NCI-H2107 treated with DMSO at 0.1 percent for 48 hours (cell line): Measurements from ENCODE around the gene UEVLD.

Source experiments
- DNase-seq: peaks from one replicate; lab custom pipeline; 2025; ENCODE audit not compliant: unreplicated experiment; lab: John Stamatoyannopoulos, UW

The UEVLD gene

GRCh38 chr11:18590571-18590970 lies 2.0 kb upstream of the UEVLD start:
- no peak for DNase-seq

DNA sequence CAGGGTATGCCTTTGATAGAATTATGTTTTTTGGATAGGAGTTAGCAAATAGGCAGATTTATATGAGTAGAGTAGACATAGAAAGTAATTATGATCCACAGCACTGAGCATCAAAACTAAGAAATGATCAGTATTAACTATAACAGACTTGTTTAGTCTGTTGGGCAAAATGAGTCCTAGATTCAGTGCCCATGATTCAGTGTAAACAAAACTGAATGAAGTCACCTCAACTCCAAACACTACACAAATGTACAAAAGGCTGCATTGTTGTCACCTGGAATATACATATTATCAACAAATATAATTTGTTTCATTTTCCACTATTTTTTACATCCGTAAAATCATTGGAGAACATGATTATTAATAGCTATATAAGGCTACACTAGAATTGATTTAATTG lies 6.7 kb downstream of the UEVLD start:
- no peak for DNase-seq

- no peak for DNase-seq
Observed at GRCh38 chr11:18580113-18580766, 8.3 kb downstream of the UEVLD start.

- no peak for DNase-seq
Observed at GRCh38 chr11:18578975-18579598, 9.4 kb downstream of the UEVLD start.

DNA sequence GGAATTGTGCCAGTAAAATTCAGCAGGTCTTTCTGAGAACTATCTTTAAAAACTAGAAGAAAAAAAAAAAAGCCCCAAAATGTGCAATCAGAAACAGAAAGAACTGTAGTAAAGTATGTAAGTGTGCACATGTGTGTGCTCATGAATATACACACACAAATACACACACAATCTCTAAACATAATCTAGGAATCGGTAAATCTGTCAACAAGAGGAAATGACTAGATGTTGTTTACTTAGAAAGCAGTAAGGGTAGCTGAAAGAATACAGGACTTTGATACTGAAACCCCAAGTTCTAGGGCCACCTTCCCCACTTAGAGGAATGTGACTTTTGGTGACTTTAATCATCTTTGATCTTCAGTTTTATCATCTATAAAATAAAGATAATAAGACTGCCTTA lies 13.2 kb downstream of the UEVLD start:
- no peak for DNase-seq

DNA sequence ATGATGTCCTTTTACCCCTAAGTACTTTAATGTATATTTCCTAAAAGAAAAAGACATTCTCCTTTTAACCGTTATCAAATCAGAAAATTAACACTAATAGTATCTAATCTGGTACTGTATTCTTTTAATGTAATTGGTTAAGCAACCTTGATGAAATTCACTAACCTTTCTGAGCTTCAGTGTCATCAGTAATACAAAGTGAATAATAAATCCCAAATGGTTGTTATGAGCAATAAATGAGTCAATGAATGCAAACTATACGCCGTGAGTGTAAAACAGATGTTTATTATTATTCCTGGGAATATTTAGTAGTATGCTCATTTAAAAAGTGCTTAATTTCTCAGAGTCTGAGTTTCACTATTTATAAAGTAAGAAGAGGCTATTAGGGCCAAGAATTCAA lies 21.5 kb downstream of the UEVLD start:
- no peak for DNase-seq

- DNase-seq = no peak
Observed at GRCh38 chr11:18566406-18566805, 22.1 kb downstream of the UEVLD start.

DNA sequence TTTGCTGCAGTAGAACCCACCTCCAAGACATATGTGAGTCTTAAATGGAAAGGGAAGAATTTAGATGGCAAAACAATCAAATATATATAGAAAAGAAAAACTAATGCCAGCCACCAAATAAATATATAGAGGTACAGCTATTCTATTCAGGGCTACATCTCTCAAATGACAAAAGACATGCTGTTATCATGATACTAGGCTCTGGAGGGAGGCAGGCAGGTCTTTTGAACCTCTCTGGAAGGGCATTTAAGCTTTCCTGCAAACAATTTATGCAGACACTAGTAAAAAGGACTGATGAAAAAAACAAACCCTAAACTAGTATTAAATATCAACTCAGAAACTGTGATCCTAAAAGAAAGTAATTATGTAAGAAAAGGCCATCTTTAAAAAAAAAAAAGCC lies 24.4 kb downstream of the UEVLD start:
- no peak for DNase-seq

DNA sequence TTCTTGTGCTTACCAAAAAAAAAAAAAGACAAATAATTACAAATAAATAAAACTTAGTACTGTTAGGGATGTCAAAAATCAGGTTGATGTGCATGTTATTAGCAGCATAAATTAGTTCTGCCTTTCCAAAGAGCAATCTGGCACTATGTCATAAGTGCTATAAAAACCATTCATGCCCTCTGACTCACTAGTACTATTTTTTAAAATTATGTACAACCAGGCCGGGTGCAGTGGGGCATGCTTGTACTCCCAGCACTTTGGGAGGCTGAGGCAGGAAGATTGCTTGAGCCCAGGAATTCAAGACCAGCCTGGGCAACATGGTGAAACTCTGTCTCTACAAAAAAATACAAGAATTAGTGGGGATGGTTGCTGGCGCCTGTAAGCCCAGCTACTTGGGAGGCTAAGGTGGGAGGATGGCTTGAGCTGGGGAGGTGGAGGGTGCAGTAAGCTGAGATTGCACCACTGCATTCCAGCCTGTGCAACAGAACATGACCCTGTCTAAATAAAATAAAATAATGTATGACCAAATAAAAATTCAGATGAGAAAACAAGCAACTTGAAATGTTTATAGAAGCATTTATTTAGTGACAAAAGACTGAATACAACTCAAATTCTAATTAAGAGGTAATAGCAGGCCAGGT lies 25.3 kb downstream of the UEVLD start:
- DNase-seq = no peak

DNA sequence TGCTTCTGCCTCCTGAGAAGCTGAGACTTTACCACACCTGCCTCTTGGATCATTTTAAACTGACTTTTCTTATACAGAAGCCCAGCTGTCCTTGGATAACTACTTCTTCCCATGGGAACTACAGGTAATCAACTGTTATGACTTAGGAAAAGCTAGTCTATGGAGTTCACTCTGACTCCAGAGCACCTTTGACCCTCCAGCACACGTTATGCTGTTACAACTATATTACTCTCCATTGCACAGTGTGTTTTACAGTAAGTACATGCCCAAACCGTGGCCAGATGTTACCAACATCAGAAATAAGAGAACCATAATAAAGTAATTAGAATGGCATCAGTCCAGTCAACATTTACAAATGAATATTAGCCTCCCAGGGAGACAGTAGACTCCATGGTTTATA lies 40.5 kb downstream of the UEVLD start:
- no peak for DNase-seq

GRCh38 chr11:18540207-18541009 lies 48.1 kb downstream of the UEVLD start:
- DNase-seq = peak; percentile 52

DNA sequence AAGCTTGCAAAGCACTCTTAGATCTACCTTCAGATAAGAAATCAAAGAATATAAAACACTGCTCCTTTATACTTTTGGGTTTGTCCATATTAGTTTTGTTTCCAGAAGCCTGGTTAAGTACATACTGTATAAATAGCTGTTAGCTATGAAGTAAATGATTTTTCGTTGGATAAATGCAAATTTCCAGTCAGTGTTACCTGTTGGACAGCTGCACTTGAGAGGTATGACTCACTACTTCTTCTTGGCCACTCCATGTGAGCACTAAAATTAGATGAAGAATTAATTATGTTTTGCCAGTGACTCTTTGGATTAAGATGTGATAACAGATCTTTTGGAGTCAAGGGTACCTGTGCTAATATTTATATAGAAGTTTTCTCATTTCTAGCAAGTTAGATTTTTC lies 52.3 kb downstream of the UEVLD start:
- no peak for DNase-seq

DNA sequence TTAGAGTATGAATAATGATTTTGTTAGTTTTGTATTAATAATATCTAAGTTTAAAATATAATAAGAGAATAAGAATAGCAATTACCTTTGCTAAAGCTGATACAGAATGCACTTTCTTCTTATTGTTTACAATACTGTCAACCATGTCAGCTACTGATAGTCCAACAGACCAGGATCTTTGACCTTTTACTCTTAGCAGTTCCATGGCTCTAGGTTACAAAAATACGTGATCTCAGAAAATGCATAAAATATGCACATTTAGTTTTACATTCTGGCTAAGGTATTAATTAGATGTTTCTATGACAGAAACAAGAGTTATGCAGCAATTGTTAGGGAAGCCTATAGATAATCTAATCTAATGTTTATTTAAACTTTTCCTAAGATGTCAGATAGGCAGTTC lies 54.3 kb downstream of the UEVLD start:
- no peak for DNase-seq

GRCh38 chr11:18533365-18533764 lies 55.2 kb downstream of the UEVLD start:
- DNase-seq = no peak

DNA sequence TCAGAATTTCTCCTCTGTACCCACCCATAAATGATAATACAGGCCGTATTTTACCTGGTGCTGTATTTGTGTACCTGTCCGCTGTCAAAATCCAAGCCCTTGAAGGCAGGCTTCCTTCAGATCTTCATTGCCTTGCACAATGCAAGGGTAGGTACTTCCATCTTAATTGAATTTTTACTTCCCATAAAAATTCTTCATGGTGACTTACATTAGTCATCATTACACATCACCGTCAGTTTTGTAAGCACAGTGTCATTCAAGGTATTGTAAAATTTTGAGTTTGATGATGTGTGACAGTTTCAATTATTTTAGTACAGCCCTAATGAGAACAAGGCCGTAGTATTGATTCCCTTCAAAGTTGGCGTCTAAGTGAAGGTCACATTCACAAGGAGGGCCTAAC lies 61.0 kb downstream of the UEVLD start:
- no peak for DNase-seq

- DNase-seq = peak; percentile 78
Observed at GRCh38 chr11:18526521-18527296, 61.8 kb downstream of the UEVLD start, which contains the start of gene TSG101. TSS of gene TSG101 (minus strand) at chr11:18526942. CDS start at chr11:18526816, 126 bp downstream.

GRCh38 chr11:18526130-18526520 lies 62.4 kb downstream of the UEVLD start:
- peak; percentile 1 for DNase-seq

DNA sequence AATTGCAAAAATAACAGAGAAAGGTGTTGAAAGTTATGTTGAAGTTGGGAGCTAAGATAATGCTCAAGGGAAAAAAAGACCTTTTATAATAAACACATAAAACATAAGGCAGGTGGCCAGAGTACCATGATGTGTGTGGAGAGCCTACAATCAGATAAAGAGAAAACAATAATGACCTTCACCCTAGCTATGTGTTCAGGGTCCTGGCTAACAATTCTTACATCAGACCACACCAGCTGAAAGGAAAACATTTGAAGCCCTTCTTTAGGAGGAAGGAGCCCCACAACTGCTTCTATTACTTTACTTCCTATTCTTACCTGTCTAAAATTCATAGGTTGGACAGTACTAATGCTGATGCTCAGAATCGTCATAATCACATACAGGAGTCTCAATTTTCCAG lies 64.3 kb downstream of the UEVLD start:
- DNase-seq = no peak

GRCh38 chr11:18523084-18523483 lies 65.5 kb downstream of the UEVLD start:
- DNase-seq = no peak

DNA sequence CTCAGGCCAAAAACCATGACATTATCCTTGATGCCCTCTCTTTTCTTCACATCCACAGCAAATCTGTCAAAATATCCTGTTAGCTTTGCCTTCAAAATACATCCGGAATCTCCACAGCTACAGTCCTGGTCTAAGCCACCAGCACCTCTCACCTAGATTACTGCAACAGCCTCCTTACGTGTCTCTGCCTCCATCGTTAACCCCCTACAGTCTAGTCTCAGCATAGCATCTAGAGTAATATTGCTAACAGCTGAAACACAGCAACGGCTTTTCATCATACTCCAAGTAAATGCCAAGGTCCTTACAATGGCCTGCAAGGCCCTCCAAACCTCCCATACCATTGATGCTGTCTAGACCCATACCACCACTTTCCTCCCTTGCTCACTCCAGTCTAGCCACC lies 66.1 kb downstream of the UEVLD start:
- no peak for DNase-seq

GRCh38 chr11:18521122-18521521 lies 67.4 kb downstream of the UEVLD start:
- no peak for DNase-seq
